HG03571 (cell line): ENCODE measurements around the gene STYXL2.

ENCODE experiments used
- ATAC-seq: cut with Tn5 transposase; IDR thresholded peaks from one replicate; pipeline ENCODE4 v1.9.1; 2021; ENCODE audit not compliant: unreplicated experiment

The STYXL2 gene

GRCh38 chr1:167107456-167107855, 13.6 kb downstream of the STYXL2 start:
- ATAC-seq, result no peak

- no peak for ATAC-seq
Measured at GRCh38 chr1:167109125-167109524, 15.2 kb downstream of the STYXL2 start.

- peak; percentile 63 for ATAC-seq
Measured at GRCh38 chr1:167110586-167110985, 16.7 kb downstream of the STYXL2 start.

GRCh38 chr1:167111868-167112709, 18.2 kb downstream of the STYXL2 start:
- ATAC-seq, result no peak

GRCh38 chr1:167114725-167115124, 20.9 kb downstream of the STYXL2 start:
- no peak for ATAC-seq

- ATAC-seq, result no peak
Measured at GRCh38 chr1:167115655-167116054, 21.8 kb downstream of the STYXL2 start.

GRCh38 chr1:167116174-167116573, 22.3 kb downstream of the STYXL2 start:
- no peak for ATAC-seq

- no peak for ATAC-seq
Measured at GRCh38 chr1:167117225-167117624, 23.4 kb downstream of the STYXL2 start.

GRCh38 chr1:167118188-167118587, 24.3 kb downstream of the STYXL2 start:
- no peak for ATAC-seq

- ATAC-seq, result no peak
Measured at GRCh38 chr1:167119696-167120095, 25.8 kb downstream of the STYXL2 start.

- ATAC-seq, result no peak
Measured at GRCh38 chr1:167120899-167121298, 27.0 kb downstream of the STYXL2 start.

GRCh38 chr1:167121375-167122120, 27.7 kb downstream of the STYXL2 start:
- ATAC-seq, result no peak

GRCh38 chr1:167122121-167122480, 28.2 kb downstream of the STYXL2 start:
- no peak for ATAC-seq

- ATAC-seq, result no peak
Measured at GRCh38 chr1:167122568-167122967, 28.7 kb downstream of the STYXL2 start.

- ATAC-seq, result no peak
Measured at GRCh38 chr1:167126317-167126716, 32.4 kb downstream of the STYXL2 start.

GRCh38 chr1:167126811-167127210, 32.9 kb downstream of the STYXL2 start:
- ATAC-seq, result no peak

- no peak for ATAC-seq
Measured at GRCh38 chr1:167127236-167127635, 33.4 kb downstream of the STYXL2 start.

GRCh38 chr1:167127661-167128060, 33.8 kb downstream of the STYXL2 start:
- ATAC-seq, result no peak

- ATAC-seq, result no peak
Measured at GRCh38 chr1:167128261-167129227, 34.7 kb downstream of the STYXL2 start.

- ATAC-seq, result no peak
Measured at GRCh38 chr1:167130829-167131510, 37.1 kb downstream of the STYXL2 start.
